ENCODE measurements around the gene SPAG5.

The SPAG5 gene

DNA sequence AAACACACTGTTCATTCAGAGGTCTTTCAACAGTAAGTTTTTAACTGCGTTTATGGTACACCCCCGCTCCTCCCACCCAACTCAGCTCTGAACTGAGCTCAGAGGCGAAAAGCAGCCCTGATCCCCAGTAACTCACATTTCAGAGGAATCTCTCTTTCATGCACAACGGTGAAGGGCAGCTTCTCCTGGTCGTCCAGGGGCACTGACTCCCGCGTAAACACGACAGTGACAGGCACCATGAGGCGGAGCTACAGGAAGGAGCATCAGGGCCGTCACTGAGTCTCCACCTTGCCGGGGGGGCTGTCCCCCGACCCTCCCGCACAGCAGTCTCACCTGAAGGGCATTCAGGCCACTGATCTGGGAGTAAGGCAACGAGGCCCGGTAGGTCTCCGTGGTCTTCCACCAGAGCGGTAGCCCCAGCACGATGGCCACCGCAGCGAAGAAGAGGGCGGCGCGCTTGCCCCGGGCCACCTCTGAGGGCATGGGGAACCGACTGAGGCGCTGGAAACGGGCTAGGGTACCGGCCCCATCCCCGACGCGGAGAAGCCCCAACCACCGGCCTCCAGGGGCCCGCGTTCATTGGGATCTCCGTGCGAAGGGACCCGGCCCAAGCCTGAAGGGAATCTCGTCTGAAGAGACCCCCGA lies 28.0 kb downstream of the SPAG5 start:
- DNase-seq, result peak; percentile 40

DNA sequence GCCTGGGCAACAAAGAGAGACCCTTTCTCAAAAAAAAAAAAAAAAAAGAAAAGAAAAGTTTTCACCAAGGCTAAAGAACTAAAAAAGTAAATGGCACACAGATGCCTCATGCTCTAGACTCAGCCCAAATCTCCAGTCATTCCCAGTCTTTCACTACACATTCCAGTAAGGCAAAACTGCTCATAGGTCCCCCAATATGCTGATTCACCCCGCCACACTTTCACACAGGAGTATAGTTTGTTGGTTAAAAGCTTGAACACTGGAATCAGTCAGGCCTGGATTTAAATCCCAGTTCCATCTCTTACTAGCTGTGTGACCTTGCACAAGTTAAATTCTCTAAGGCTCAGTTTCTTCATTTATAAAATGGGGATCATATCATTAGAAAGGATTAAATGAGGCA lies 29.4 kb downstream of the SPAG5 start:
- no peak for DNase-seq

- DNase-seq, result no peak
Observed at GRCh38 chr17:28567604-28568003, 31.2 kb downstream of the SPAG5 start.

DNA sequence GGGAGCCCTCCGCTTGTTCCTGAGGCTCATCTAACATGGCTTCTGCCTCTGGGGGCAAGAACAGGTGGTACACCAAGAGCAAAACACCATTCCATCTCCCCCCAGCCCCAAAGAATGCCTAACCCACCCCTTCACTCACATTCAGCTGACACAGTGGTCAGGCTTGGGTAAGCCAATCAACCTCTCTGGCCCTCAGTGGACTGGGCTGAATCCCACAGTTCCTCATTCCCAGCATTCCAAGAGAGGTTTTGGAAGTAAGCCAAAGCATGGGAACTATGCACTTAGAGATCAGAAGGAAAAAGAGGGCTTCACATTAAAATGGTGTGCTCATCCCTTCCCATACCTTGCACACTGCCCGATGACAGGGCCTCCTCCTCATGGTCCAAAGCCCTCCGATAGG lies 35.4 kb downstream of the SPAG5 start:
- DNase-seq, result no peak

GRCh38 chr17:28555022-28555421 lies 43.8 kb downstream of the SPAG5 start:
- DNase-seq, result no peak

GRCh38 chr17:28554565-28554964 lies 44.3 kb downstream of the SPAG5 start:
- no peak for DNase-seq

DNA sequence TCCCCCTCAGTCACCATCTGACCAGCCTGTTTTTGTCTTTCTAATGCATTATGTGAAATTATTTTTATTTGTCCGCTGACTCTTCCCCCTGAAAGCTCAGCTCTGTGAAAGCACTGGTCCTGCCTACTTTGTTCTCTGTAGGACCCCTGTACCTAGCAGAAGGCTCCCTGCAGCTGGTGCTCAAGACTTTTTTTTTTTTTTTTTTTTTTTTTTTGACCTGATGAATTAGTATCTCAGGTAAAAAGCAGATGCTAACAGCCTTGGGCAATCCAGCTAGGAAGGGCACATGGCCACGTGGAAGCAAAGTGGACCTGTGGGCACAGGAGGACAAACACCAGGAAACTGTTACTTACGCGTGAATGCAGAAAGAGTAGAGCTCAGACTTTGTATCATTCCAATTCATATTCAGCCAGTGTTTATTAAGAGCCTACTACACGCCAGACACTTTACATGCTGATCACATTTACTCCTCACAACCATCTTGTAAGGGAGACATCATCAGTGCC lies 45.8 kb downstream of the SPAG5 start:
- no peak for DNase-seq

DNA sequence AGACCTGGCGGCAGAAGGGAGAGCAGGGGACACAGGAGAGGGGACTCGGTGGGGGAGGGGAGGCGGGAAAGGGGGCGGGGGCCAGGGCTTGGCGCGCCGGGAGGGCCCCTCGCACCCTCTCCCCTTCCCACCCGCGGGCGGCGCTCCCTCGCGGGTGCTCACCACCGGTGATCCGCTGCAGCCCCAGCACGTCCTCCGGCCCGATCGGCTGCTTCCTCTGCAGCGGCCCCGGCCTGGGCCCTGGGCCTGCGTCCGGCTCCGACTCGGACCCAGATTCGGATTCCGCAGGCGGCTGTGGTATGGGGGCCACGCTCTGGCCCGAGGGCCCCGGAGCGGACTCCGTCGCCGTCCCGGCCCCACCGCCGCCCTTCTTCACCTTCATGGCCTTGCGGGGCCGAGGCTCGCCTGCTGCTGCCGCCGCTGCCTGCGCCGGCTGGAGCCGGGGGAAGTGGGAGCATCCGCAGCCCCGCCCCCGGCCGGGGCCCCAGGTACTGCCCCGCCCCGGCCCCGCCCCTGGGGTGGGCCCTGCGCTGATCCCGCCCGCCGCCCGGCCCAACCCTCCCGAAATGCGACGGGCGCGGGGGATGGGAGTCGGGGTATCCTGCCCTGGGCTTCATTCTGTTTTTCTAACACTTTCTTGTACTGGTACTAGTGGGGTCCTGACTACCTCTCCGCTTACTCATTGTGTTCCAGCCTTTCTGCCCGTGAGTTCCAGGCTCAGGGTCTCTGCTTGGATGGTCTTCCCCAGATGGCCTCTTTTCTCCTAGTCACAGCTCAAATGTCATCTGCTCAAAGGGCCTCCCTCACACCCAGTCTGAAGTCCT lies 46.4 kb downstream of the SPAG5 start, which contains the start of gene UNC119:
UNC119 (minus strand) TSS at position 449 of the 824 bp plus-strand sequence; CDS start at position 382, 67 bp downstream.
- DNase-seq, result peak; percentile 74

DNA sequence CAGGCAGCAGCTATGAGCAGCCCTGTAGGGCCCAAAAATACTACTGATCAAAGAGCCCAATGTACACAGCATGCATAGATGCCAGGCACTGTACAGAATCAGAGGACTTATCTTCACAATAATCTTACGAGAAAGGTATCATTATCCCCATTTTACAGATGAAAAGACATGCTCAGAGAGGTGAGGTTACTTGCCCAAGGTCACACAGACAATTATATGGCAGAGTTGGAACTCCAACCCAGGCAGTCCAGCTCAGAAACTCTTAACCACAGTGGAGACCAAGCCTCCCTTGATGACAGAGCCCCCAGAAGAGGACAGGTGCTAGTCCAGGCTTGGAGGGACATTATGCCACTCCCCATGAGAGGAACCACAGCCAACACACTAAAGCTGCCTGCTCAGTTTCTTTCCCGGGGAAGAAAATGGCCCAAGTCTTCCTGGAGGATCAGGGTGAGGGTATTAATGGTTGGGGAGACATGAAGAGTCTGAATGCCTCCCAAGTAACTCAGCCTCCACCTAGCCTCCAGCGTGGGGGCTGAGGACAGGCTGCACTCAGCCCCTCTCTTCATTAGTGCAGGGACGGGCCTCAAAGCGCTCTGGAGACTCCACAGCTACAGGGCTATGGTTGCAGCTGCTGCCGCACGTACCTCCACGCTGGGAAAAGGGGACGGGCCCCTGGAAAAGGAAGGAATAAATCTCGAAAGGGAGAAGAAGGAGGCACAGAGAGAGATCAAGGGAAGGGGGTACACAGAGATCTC lies 47.2 kb downstream of the SPAG5 start:
- DNase-seq, result no peak

DNA sequence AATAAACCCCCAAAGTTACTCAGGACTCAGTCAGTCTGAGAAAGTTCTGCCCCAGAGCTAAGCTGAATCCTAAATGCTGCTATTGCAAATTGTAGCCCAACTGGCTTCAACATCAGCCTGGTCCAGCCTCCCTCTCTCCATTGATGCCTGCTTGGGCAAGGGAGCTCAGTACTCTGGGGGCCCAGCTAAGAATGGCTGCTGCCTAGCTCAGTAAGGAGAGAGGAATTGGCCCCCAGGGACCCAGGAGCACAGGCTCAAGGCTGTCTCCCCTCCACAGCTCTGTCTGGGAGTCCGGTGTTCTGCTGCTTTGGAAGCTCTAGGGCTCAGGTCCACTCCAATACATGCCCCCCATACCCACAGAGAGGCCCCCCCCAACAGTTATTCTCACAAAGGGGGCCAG lies 48.0 kb downstream of the SPAG5 start:
- DNase-seq, result no peak

GRCh38 chr17:28549236-28550132 lies 49.3 kb downstream of the SPAG5 start:
- DNase-seq, result peak; percentile 58

GRCh38 chr17:28548417-28549130 lies 50.3 kb downstream of the SPAG5 start:
- DNase-seq, result no peak

DNA sequence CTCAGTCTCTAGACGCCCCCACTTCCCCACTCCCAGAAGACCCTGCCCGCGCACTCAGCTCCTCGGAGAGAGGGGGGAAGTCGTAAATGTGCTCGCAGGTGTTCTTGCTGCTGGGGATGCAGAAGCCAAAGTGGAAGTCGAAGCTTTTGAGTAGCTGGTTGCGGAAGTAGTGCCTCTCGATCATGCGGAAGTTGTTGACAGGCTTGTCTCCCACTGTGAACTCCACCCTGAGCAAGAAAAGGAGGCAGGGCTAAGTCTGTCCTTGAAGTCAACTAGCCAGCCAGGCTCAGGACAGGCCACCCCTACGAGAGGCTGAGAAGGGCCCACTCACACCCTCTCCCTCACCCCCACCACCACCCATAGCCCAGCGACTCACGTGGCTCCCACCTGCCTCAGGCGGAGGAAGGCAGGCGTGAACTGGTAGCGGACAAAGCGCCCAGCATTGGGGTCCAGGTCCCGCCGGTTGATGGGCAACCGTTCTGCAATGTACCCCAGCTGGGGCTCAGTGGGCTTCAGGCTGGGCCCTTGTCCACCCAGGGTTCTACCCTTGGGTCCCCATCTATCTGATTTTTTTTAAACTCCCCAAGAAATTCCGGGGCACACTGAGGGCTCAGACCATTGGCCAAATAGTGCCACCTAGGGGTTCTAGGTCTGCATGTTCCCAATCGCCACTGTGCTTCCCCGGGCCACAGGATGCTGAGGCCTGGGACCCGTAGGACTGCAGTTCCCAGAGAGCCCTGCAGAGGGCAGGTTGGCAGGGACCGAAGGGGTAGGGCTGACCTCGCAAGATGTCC lies 51.0 kb downstream of the SPAG5 start:
- peak; percentile 51 for DNase-seq

- DNase-seq, result no peak
Observed at GRCh38 chr17:28547096-28547622, 51.7 kb downstream of the SPAG5 start.

- no peak for DNase-seq
Observed at GRCh38 chr17:28545787-28546415, 52.9 kb downstream of the SPAG5 start.

DNA sequence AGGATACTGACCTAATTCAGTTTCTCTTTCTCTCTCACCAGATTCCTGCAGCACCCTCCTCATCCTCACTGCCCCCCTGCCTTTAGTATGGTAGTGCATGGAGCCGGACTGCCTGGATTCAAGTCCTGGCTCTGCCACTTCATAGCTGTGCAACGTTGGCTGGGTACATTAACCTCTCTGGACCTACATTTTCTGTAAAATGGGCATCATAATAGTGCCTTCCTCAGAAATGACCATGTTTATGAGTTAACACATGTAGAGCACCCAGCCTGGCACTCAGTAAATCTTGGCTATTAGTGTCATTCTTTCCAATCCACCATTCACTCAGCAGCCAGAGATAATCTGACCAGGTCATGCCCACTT lies 53.7 kb downstream of the SPAG5 start:
- DNase-seq, result no peak

- no peak for DNase-seq
Observed at GRCh38 chr17:28544402-28545140, 54.3 kb downstream of the SPAG5 start.

GRCh38 chr17:28541439-28541838 lies 57.4 kb downstream of the SPAG5 start:
- DNase-seq, result no peak

DNA sequence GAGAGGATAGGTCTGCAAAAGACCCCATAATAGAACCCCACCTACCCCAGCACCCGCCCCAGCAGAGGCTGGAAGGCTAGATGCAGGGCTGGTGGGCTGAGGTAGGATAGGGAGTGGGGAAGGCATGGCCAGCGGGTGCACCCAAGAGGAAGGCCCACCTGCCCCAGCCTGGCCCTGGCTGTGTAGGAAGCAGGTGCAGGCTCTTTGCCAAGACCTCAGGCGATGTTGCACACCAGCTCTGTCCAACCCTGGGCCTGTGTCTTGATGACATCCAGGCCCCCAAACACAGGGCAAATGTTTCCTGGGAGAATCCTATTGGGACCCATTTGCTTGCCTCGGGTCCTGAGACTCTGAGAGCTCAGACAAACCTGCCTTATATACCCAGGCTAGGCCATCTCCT lies 58.6 kb downstream of the SPAG5 start:
- DNase-seq, result no peak
